Activated CD8-positive, alpha-beta memory T cell treated with anti-CD3 and anti-CD28 coated beads for 48 hours (primary cell): ENCODE data around the gene TOM1.
"Not testable (repeated sequence)": the region's sequence is repeated elsewhere in the genome, so short reads cannot be mapped to it uniquely, and the experiment has no call there.

Experiments used
- DNase-seq, 3 experiments: peaks; one replicate each; pipeline ENCODE4 v3.0.0-alpha.2; 2020; ENCODE audit warnings: low read depth in 2 of 3, low spot score in 2 of 3

Gene TOM1

GRCh38 chr22:35393116-35394010, 93.7 kb downstream of the TOM1 start:
- DNase-seq = no peak

GRCh38 chr22:35394011-35394312, 94.3 kb downstream of the TOM1 start:
- no peak for DNase-seq

- no peak for DNase-seq
Measured at GRCh38 chr22:35394810-35395563, 95.3 kb downstream of the TOM1 start.

GRCh38 chr22:35396622-35397021, 96.9 kb downstream of the TOM1 start:
- not testable (repeated sequence) for DNase-seq

GRCh38 chr22:35397095-35397904, 97.6 kb downstream of the TOM1 start:
- no peak for DNase-seq
